PC-3 (cell line): Measurements from ENCODE around the gene CDCA8.

Source experiments
- CTCF ChIP-seq: fragments of 300-600 bp; sonication (generic); conservative IDR thresholded peaks from 2 replicates; pipeline ENCODE4 v1.5.1; 2017; ENCODE audit warnings: antibody characterized with exemption, low read depth, mild to moderate bottlenecking, low read length
- EZH2 ChIP-seq: fragments of 300-600 bp; sonication (generic); IDR thresholded peaks from one replicate; pipeline ENCODE4 v1.6.1; 2017; ENCODE audit warnings: antibody characterized with exemption, mild to moderate bottlenecking, low read length; ENCODE audit not compliant: unreplicated experiment
- EZH2phosphoT487 ChIP-seq: fragments of 300-600 bp; sonication (generic); IDR thresholded peaks from 2 replicates; pipeline ENCODE4 v1.6.1; 2018; ENCODE audit warnings: mild to moderate bottlenecking, antibody characterized with exemption, low read length, borderline replicate concordance

- TF ChIP-seq CTCF (no peak), EZH2 (no peak), EZH2phosphoT487 (no peak)
Observed at GRCh38 chr1:37723072-37723389, 30.7 kb downstream of the CDCA8 start.
